Activated naive CD4-positive, alpha-beta T cell treated with anti-CD3 and anti-CD28 coated beads, Interleukin-2, amount 50 U/mL, for 16 hours (primary cell): ENCODE measurements around the gene PLEKHG5.

ENCODE experiments used
- DNase-seq: peaks from one replicate; pipeline ENCODE4 v3.0.0-alpha.2; 2020

Gene PLEKHG5, protein sequence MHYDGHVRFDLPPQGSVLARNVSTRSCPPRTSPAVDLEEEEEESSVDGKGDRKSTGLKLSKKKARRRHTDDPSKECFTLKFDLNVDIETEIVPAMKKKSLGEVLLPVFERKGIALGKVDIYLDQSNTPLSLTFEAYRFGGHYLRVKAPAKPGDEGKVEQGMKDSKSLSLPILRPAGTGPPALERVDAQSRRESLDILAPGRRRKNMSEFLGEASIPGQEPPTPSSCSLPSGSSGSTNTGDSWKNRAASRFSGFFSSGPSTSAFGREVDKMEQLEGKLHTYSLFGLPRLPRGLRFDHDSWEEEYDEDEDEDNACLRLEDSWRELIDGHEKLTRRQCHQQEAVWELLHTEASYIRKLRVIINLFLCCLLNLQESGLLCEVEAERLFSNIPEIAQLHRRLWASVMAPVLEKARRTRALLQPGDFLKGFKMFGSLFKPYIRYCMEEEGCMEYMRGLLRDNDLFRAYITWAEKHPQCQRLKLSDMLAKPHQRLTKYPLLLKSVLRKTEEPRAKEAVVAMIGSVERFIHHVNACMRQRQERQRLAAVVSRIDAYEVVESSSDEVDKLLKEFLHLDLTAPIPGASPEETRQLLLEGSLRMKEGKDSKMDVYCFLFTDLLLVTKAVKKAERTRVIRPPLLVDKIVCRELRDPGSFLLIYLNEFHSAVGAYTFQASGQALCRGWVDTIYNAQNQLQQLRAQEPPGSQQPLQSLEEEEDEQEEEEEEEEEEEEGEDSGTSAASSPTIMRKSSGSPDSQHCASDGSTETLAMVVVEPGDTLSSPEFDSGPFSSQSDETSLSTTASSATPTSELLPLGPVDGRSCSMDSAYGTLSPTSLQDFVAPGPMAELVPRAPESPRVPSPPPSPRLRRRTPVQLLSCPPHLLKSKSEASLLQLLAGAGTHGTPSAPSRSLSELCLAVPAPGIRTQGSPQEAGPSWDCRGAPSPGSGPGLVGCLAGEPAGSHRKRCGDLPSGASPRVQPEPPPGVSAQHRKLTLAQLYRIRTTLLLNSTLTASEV

GRCh38 chr1:6491480-6491962 lies at the start of gene PLEKHG5:
TSS of gene PLEKHG5 (minus strand) at chr1:6491667. CDS start at chr1:6477571, 14,096 bp downstream.
- DNase-seq: no peak

- no peak for DNase-seq
Observed at GRCh38 chr1:6538956-6539355, 47.5 kb upstream of the PLEKHG5 start.

DNA sequence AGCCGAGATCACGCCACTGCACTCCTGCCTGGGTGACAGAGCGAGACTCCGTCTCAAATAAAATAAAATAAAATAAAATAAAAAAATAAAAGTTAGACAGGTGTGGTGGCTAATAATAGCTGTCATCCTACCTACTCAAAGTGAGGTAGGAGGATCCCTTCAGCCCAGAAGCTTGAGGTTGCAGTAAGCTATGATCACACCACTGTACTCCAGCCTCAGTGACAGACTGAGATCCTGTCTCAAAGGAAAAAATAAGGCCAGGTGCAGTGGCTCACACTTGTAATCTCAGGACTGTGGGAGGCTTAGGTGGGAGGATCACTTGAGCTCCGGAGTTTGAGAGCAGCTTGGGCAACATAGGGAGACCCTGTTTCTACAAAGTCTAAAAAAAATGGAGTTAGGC lies 44.8 kb upstream of the PLEKHG5 start:
- DNase-seq: no peak

GRCh38 chr1:6535214-6535613 lies 43.7 kb upstream of the PLEKHG5 start:
- DNase-seq: no peak

DNA sequence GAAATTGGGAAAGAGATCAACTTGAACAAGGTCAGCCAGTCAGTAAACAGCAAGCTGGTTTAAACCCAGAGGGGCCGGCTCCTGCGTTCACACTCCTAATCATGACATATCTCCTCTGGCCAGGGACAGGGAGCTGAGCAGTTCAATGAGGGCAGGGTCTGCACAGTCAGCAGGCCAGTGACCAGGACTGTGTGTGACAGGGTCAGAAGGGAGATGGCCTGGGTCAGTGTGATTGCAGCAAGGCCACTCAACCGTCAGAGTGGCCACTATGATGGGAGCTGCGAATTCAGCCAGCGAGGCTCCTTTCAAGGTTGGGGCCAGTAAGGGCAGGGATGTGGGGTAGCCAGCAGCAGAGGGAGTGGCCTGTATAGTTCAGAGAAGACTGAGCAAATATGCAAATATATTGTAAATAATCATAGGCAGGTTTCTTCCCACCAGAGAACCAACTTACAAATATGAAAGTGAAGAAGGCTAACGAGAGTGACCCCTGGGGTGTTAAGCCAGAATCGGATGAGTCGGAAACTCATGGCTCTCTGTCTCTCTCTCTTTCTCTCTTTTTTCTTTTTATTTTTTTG lies 42.9 kb upstream of the PLEKHG5 start:
- DNase-seq: no peak

DNA sequence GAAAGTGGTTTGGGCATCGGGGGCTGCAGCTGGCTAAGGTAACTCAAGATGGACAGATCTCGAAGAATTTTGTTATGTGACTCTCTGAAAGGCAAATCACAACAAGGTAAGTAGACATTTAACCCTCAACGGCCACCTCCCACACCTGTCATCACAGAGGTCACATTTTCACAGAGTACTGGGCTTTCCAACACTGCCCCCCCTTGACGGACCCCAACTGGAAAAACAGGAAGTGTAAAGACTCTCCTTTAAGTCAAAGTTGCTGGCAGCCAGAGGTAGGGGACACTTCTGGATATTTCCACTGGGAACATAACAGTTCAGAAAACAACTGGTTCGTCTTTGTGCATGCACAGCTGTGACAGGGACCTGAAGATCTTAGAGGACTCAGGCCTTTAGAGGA lies 40.5 kb upstream of the PLEKHG5 start:
- no peak for DNase-seq

- DNase-seq: no peak
Observed at GRCh38 chr1:6530504-6531160, 39.2 kb upstream of the PLEKHG5 start.

GRCh38 chr1:6528492-6528891 lies 37.0 kb upstream of the PLEKHG5 start:
- no peak for DNase-seq

- no peak for DNase-seq
Observed at GRCh38 chr1:6526316-6526715, 34.8 kb upstream of the PLEKHG5 start.

DNA sequence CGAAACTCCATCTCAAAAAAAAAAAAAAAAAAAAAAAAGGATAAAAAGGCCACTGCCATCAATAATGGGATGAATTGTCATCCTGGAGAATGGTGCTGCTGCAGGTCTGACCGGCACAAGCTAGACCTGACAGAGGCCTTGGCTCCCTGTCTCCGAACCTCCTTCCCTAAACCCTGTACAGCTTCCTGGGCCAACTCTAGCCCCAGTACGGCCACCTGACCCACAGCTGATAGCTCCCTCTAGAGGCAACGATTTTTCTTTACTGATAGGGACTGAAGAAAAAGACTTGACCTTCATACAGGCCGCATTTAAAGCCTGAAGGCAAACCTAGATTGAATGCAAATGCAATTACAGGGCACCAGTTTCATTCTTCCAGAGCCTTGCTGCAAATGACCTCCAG lies 32.1 kb upstream of the PLEKHG5 start:
- no peak for DNase-seq

GRCh38 chr1:6521536-6521935 lies 30.1 kb upstream of the PLEKHG5 start:
- DNase-seq: no peak

- no peak for DNase-seq
Observed at GRCh38 chr1:6519935-6520671, 28.6 kb upstream of the PLEKHG5 start.

DNA sequence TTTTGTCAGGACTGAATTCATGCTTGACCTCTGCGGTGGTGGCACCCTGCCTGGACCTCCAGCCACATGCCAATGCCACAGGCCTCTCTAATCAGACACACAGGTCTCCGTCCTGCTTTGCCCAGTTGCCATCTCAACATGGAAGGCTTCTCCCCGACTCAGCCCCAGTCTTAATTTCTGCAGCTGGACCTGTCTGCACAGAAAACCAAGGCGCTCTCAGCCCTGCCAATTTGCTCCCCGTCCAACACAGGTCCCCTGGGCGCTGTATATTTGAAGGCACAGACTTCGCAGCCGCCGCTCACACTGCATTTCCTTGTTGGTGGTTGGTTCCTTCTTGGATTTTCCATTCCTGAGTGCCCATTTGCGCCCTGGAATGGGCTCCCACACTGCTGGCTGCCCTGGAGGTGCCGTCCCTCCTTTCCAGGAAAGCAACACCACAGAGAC lies 28.0 kb upstream of the PLEKHG5 start:
- no peak for DNase-seq

DNA sequence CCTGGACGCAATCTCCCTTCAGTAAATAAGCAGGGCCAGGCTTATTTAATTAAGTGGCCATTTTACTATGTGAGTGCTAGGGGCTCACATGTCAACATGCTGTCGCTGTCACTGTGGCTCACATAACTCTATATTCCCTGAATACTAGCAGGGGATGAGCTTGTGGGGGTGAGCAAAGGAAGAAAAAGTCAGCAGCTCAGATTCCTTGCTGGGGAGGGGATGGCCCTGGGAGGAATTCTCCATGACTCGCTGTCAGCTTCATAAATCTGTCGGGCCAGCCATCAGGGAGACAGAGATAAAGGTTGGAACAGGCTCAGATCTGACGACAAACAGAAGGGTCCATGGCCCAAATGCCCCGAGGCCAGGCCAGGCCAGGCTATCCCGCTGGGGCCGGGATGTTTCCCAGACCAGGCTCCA lies 26.0 kb upstream of the PLEKHG5 start:
- no peak for DNase-seq

DNA sequence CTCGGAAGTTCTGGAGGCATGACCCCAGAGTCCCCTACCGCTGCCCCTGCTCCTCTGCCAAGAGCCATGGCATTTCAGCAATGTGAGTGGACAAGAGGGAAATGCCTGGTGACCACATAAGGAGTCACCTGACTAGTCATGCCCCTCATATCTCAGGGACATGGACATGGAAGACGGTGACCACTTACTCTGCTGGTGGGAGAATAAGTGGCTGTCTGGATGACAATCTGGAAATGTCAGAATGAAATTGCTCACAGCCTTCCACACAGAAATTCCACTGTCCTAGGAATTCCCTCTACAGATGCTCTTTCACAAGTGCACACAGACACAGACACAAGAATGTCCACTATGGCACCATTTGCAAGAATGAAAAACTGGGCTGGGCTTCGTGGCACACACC lies 24.3 kb upstream of the PLEKHG5 start:
- DNase-seq: no peak

GRCh38 chr1:6513320-6513801 lies 21.9 kb upstream of the PLEKHG5 start:
- DNase-seq: peak; percentile 4

GRCh38 chr1:6512908-6513280 lies 21.4 kb upstream of the PLEKHG5 start:
- DNase-seq: peak; percentile 2

DNA sequence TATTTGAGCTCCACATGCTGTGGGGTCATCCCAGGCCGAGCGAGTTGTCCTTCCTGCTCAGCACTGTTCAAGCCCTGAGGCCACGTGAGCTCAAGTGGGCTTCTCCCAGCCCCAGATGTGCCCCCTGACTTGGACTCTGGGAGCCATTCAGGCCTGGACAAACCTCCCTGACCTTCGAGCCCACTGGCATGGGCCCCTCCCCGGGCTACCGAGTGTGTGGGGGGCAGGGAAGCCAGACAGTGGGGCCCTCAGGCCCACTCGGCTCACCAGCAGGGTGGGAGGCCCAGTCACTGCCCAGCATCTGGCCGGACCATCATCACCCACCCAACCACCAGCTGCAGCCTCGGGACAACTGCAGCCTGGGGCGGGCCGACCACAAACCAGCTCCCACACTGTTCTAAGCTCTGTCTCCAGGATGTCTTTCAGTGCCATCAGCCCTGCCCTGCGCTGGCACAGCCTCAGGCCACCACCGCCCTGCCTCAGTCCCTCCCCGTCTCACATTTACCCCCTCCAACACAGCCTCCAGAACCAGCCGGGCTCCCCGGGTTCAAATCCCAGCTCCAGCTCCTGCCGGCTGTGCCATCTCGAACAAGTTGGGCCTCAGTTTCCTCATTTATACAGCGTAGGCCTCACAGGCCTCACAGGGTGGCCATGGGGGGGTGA lies 20.9 kb upstream of the PLEKHG5 start:
- peak; percentile 4 for DNase-seq

GRCh38 chr1:6511561-6512244 lies 20.2 kb upstream of the PLEKHG5 start:
- DNase-seq: no peak

DNA sequence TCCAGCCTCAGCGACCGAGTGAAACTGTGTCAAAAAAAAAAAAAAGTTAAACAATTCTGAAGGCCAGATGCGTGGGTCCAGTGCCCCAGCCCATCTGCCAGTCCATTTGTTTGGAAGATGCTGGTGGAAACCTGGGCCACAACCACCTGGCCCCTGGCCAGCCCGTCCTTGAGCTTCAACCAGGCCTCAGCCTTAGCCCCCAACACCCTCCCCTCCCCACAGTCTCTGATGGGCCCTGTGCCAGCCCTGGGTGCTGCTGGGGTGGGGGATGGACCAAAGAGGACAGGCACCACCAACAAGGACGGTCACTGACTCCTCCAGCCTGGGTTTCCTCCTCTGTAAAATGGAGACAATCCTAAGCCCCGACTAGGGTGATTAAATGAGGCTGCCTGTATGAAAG lies 19.6 kb upstream of the PLEKHG5 start:
- DNase-seq: no peak

GRCh38 chr1:6510493-6510892 lies 19.0 kb upstream of the PLEKHG5 start:
- no peak for DNase-seq
